ENCODE data around the gene INTU.

The INTU gene

GRCh38 chr4:127667116-127667515 is 34.4 kb downstream of the INTU start:
- no peak for DNase-seq
- H3K4me1 ChIP-seq (ENCODE audit: low read length) = no peaks in the 10 kb centered on the region
- H3K27me3 ChIP-seq (replicated peaks; ENCODE audit: insufficient read depth, low read length) = no peaks in the 10 kb centered on the region
- no peak overlapping the region for H3K4me3 ChIP-seq (ENCODE audit: low read length)
- no peaks in the 10 kb centered on the region for H4K20me1 ChIP-seq (ENCODE audit: insufficient read depth, low read length)
- no peaks in the 10 kb centered on the region for H3K79me2 ChIP-seq (ENCODE audit: low read length)
- H3F3A ChIP-seq (ENCODE audit: insufficient read depth, low read length) = no peaks in the 10 kb centered on the region
- no peaks in the 10 kb centered on the region for H3K36me3 ChIP-seq (replicated peaks; ENCODE audit: insufficient read depth, low read length)
- no peaks in the 10 kb centered on the region for H3K9me2 ChIP-seq (replicated peaks; ENCODE audit: insufficient read depth, low read length)
- no peak overlapping the region for H2AFZ ChIP-seq (ENCODE audit: low read length)
- TF ChIP-seq CTCF (IDR thresholded peaks at IDR 0.05; ENCODE audit: low read length) (no peak), EZH2phosphoT487 (IDR thresholded peaks at IDR 0.05; ENCODE audit: low read length) (no peak)
- no peaks in the 10 kb centered on the region for H3K9me3 ChIP-seq (replicated peaks; ENCODE audit: insufficient read depth, low read length)
- H3K27ac ChIP-seq (ENCODE audit: low read length) = no peak overlapping the region
- H3K4me2 ChIP-seq (ENCODE audit: low read depth, low read length) = no peak overlapping the region
- H3K9ac ChIP-seq (ENCODE audit: low read length) = no peak overlapping the region

- no peaks in the 10 kb centered on the region for H3K27me3 ChIP-seq (replicated peaks; ENCODE audit: insufficient read depth, low read length)
- no peaks in the 10 kb centered on the region for H3K79me2 ChIP-seq (ENCODE audit: low read length)
- no peaks in the 10 kb centered on the region for H3K9me3 ChIP-seq (replicated peaks; ENCODE audit: insufficient read depth, low read length)
- no peaks in the 10 kb centered on the region for H3K9me2 ChIP-seq (replicated peaks; ENCODE audit: insufficient read depth, low read length)
- H4K20me1 ChIP-seq (ENCODE audit: insufficient read depth, low read length) = no peaks in the 10 kb centered on the region
- TF ChIP-seq EZH2phosphoT487 (IDR thresholded peaks at IDR 0.05; ENCODE audit: low read length) (no peak), CTCF (IDR thresholded peaks at IDR 0.05; ENCODE audit: low read length) (no peak), EZH2 (optimal IDR thresholded peaks at IDR 0.05; ENCODE audit: low read depth, low read length) (no peak)
- no peak overlapping the region for H3K4me2 ChIP-seq (ENCODE audit: low read depth, low read length)
- no peaks in the 10 kb centered on the region for H3F3A ChIP-seq (ENCODE audit: insufficient read depth, low read length)
- no peak overlapping the region for H2AFZ ChIP-seq (ENCODE audit: low read length)
- no peak overlapping the region for H3K9ac ChIP-seq (ENCODE audit: low read length)
- no peak overlapping the region for H3K4me3 ChIP-seq (ENCODE audit: low read length)
- no peak for DNase-seq
- H3K36me3 ChIP-seq (replicated peaks; ENCODE audit: insufficient read depth, low read length) = no peaks in the 10 kb centered on the region
- no peak overlapping the region for H3K27ac ChIP-seq (ENCODE audit: low read length)
- H3K4me1 ChIP-seq (ENCODE audit: low read length) = no peaks in the 10 kb centered on the region
Observed at GRCh38 chr4:127667772-127668171, 35.0 kb downstream of the INTU start.

- Histone ChIP-seq H3K27me3 (replicated peaks; ENCODE audit: insufficient read depth, low read length) (no peaks in the 10 kb centered on the region), H3K9me2 (replicated peaks; ENCODE audit: insufficient read depth, low read length) (no peaks in the 10 kb centered on the region), H4K20me1 (ENCODE audit: insufficient read depth, low read length) (no peaks in the 10 kb centered on the region), H3F3A (ENCODE audit: insufficient read depth, low read length) (no peaks in the 10 kb centered on the region), H3K9ac (ENCODE audit: low read length) (no peak overlapping the region), H3K4me3 (ENCODE audit: low read length) (no peak overlapping the region), H3K4me2 (ENCODE audit: low read depth, low read length) (no peak overlapping the region), H3K4me1 (ENCODE audit: low read length) (no peaks in the 10 kb centered on the region), H3K79me2 (ENCODE audit: low read length) (no peaks in the 10 kb centered on the region), H3K36me3 (replicated peaks; ENCODE audit: insufficient read depth, low read length) (no peaks in the 10 kb centered on the region), H3K9me3 (replicated peaks; ENCODE audit: insufficient read depth, low read length) (no peaks in the 10 kb centered on the region), H3K27ac (ENCODE audit: low read length) (no peak overlapping the region), H2AFZ (ENCODE audit: low read length) (no peak overlapping the region)
- TF ChIP-seq EZH2 (optimal IDR thresholded peaks at IDR 0.05; ENCODE audit: low read depth, low read length) = no peak
- TF ChIP-seq CTCF (IDR thresholded peaks at IDR 0.05; ENCODE audit: low read length) = no peak
- no peak for TF ChIP-seq EZH2phosphoT487 (IDR thresholded peaks at IDR 0.05; ENCODE audit: low read length)
- DNase-seq = no peak
Observed at GRCh38 chr4:127668770-127669169, 36.0 kb downstream of the INTU start.
